H9 (cell line): ENCODE results near the gene DPH7. TPM values are rescaled to one million over a fixed set of nuclear protein-coding genes. Genes with fewer than 3 reads are reported as not detected.

Source experiments
- DNase-seq: peaks from one replicate; pipeline ENCODE4 v3.0.0-alpha.2; 2017
- H2AFZ ChIP-seq: one replicate; pipeline ENCODE4 v1.6.1; 2013; ENCODE audit warnings: mild to moderate bottlenecking, low read length, control low read depth, moderate library complexity
- H2AK5ac ChIP-seq: 2 replicates; pipeline ENCODE4 v1.6.1; 2013; ENCODE audit warnings: low read length, control low read depth, mixed read lengths; ENCODE audit not compliant: insufficient read length
- H2BK120ac ChIP-seq: one replicate; pipeline ENCODE4 v1.6.1; 2013; ENCODE audit warnings: low read depth, mild to moderate bottlenecking, low read length, control low read depth, inconsistent platforms; ENCODE audit not compliant: poor library complexity, severe bottlenecking
- H2BK12ac ChIP-seq: 2 replicates; pipeline ENCODE4 v1.6.1; 2013; ENCODE audit warnings: low read length, control low read depth, mixed read lengths, low read depth; ENCODE audit not compliant: insufficient read length
- H2BK15ac ChIP-seq: 2 replicates; pipeline ENCODE4 v1.6.1; 2013; ENCODE audit warnings: low read depth, low read length, control low read depth
- H2BK20ac ChIP-seq: one replicate; pipeline ENCODE4 v1.6.1; 2013; ENCODE audit warnings: low read depth, mild to moderate bottlenecking, low read length, control low read depth, inconsistent platforms; ENCODE audit not compliant: poor library complexity, severe bottlenecking
- H2BK5ac ChIP-seq: 2 replicates; pipeline ENCODE4 v1.6.1; 2013; ENCODE audit warnings: low read length, control low read depth, mixed read lengths; ENCODE audit not compliant: insufficient read length
- H3K14ac ChIP-seq: 2 replicates; pipeline ENCODE4 v1.6.1; 2013; ENCODE audit warnings: low read length, control low read depth; ENCODE audit not compliant: insufficient read depth
- H3K18ac ChIP-seq: 2 replicates; pipeline ENCODE4 v1.6.1; 2013; ENCODE audit warnings: low read depth, mild to moderate bottlenecking, mixed read lengths, low read length, control low read depth; ENCODE audit not compliant: insufficient read length
- H3K23ac ChIP-seq: 2 replicates; pipeline ENCODE4 v1.6.1; 2013; ENCODE audit warnings: low read length, control low read depth, mixed read lengths, low read depth; ENCODE audit not compliant: insufficient read length
- H3K23me2 ChIP-seq: 2 replicates; pipeline ENCODE4 v1.6.1; 2013; ENCODE audit warnings: low read depth, mild to moderate bottlenecking, mixed read lengths, low read length, control low read depth; ENCODE audit not compliant: insufficient read length, poor library complexity, severe bottlenecking
- H3K27ac ChIP-seq: 2 replicates; pipeline ENCODE4 v1.5.1; 2013; ENCODE audit warnings: low read length, control low read depth, mixed read lengths, low read depth; ENCODE audit not compliant: insufficient read length
- H3K27me3 ChIP-seq: 2 replicates; pipeline ENCODE4 v1.6.1; 2013; ENCODE audit warnings: low read length, control low read depth, inconsistent platforms; ENCODE audit not compliant: insufficient read depth
- H3K4ac ChIP-seq: 2 replicates; pipeline ENCODE4 v1.6.1; 2013; ENCODE audit warnings: low read depth, mild to moderate bottlenecking, control low read depth, inconsistent platforms, low read length, moderate library complexity
- H3K4me1 ChIP-seq: 2 replicates; pipeline ENCODE4 v1.6.1; 2013; ENCODE audit warnings: low read length, control low read depth, inconsistent platforms; ENCODE audit not compliant: insufficient read depth
- H3K4me2 ChIP-seq: 2 replicates; pipeline ENCODE4 v1.6.1; 2013; ENCODE audit warnings: low read length, control low read depth, mixed read lengths; ENCODE audit not compliant: insufficient read length, insufficient read depth
- H3K56ac ChIP-seq: 2 replicates; pipeline ENCODE4 v1.6.1; 2013; ENCODE audit warnings: low read depth, mild to moderate bottlenecking, mixed read lengths, low read length, control low read depth; ENCODE audit not compliant: insufficient read length
- H3K79me1 ChIP-seq: 2 replicates; pipeline ENCODE4 v1.6.1; 2013; ENCODE audit warnings: low read depth, mild to moderate bottlenecking, moderate library complexity, low read length, control low read depth, inconsistent platforms; ENCODE audit not compliant: insufficient read depth, poor library complexity, severe bottlenecking
- H3K79me2 ChIP-seq: 2 replicates; pipeline ENCODE4 v1.6.1; 2013; ENCODE audit warnings: low read length, control low read depth, inconsistent platforms; ENCODE audit not compliant: insufficient read depth
- H3K9ac ChIP-seq: 2 replicates; pipeline ENCODE4 v1.6.1; 2013; ENCODE audit warnings: low read length, control low read depth, mixed read lengths; ENCODE audit not compliant: insufficient read length; ENCODE audit errors: extremely low read depth
- H3K9me3 ChIP-seq: one replicate; pipeline ENCODE4 v1.6.1; 2013; ENCODE audit warnings: low read depth, low read length, inconsistent platforms; ENCODE audit not compliant: control insufficient read depth
- H3T11ph ChIP-seq: one replicate; pipeline ENCODE4 v1.6.1; 2013; ENCODE audit warnings: mild to moderate bottlenecking, low read length, control low read depth, inconsistent platforms
- H4K20me1 ChIP-seq: one replicate; pipeline ENCODE4 v1.6.1; 2013; ENCODE audit not compliant: control insufficient read depth, insufficient read length, insufficient read depth
- H4K5ac ChIP-seq: 2 replicates; pipeline ENCODE4 v1.6.1; 2013; ENCODE audit warnings: low read depth, mild to moderate bottlenecking, mixed read lengths, low read length, control low read depth; ENCODE audit not compliant: insufficient read length
- H4K8ac ChIP-seq: replicated peaks from 2 replicates; pipeline ENCODE4 v1.6.1; 2013; ENCODE audit warnings: low read length, control low read depth, mixed read lengths, low read depth; ENCODE audit not compliant: insufficient read length
- H4K91ac ChIP-seq: 2 replicates; pipeline ENCODE4 v1.6.1; 2013; ENCODE audit warnings: low read depth, mild to moderate bottlenecking, moderate library complexity, mixed read lengths, low read length, control low read depth; ENCODE audit not compliant: insufficient read length
- H3K27ac Mint-ChIP-seq, 3 experiments: 2 replicates in 2 of 3; 3 replicates in 1 of 3; pipeline ENCODE4 v1.8.0; 2020 to 2021; ENCODE audit warnings: mixed read lengths in 3 of 3, mild to moderate bottlenecking in 1 of 3, moderate library complexity in 1 of 3
- H3K27me3 Mint-ChIP-seq: 2 replicates; pipeline ENCODE4 v1.8.0; 2021; ENCODE audit warnings: low read depth, mild to moderate bottlenecking, moderate library complexity, mixed read lengths
- H3K36me3 Mint-ChIP-seq, 3 experiments: 2 replicates in 2 of 3; 3 replicates in 1 of 3; pipeline ENCODE4 v1.8.0; 2020 to 2021; ENCODE audit warnings: low read depth in 3 of 3, mixed read lengths in 3 of 3; ENCODE audit not compliant: insufficient read depth in 1 of 3
- H3K4me1 Mint-ChIP-seq, 2 experiments: 2 replicates each; pipeline ENCODE4 v1.8.0; 2020; ENCODE audit warnings: mixed read lengths in 2 of 2
- H3K4me3 Mint-ChIP-seq, 2 experiments: 2 replicates in 1 of 2; 3 replicates in 1 of 2; pipeline ENCODE4 v1.8.0; 2020 to 2021; ENCODE audit warnings: mild to moderate bottlenecking in 2 of 2, mixed read lengths in 2 of 2, moderate library complexity in 1 of 2
- H3K9me3 Mint-ChIP-seq, 2 experiments: 2 replicates in 1 of 2; 3 replicates in 1 of 2; pipeline ENCODE4 v1.8.0; 2020; ENCODE audit warnings: mild to moderate bottlenecking in 2 of 2, mixed read lengths in 2 of 2, moderate library complexity in 1 of 2
- WGBS: extraction: QIAGEN DNeasy Blood & Tissue Kit; methylation state at CpG from one replicate; pipeline ENCODE4 v1.1.7; 2013; ENCODE audit warnings: missing lambda C conversion rate, low lambda C conversion rate, mixed read lengths; ENCODE audit not compliant: insufficient read length; ENCODE audit errors: extremely low coverage; 5-methylcytosine and 5-hydroxymethylcytosine counted together
- total RNA-seq: library from RNA; stranded (reverse); gene quantifications from 2 replicates; pipeline ENCODE4 v1.2.1, GENCODE V29; 2021
- TF ChIP-seq, protein P1 (sequence below): fragments of 200-600 bp; sonication (generic); conservative IDR thresholded peaks from 3 replicates; pipeline ENCODE4 v1.8.0; 2021; ENCODE audit warnings: antibody characterized with exemption, mild to moderate bottlenecking

DPH7 gene
- total RNA-seq, 1 experiment from 2014 or later: 51.3 TPM

GRCh38 chr9:137615387-137615871, 36.7 kb upstream of the DPH7 start:
- Histone ChIP-seq H4K91ac (no peak overlapping the region), H3K9me3 (no peaks in the 10 kb centered on the region), H3K79me1 (no peaks in the 10 kb centered on the region), H4K20me1 (no peaks in the 10 kb centered on the region), H4K5ac (no peak overlapping the region), H3K4ac (no peak overlapping the region), H3K14ac (no peak overlapping the region), H3K27me3 (no peaks in the 10 kb centered on the region), H2BK5ac (no peak overlapping the region), H3K4me2 (no peak overlapping the region), H3K18ac (no peak overlapping the region), H2BK12ac (no peak overlapping the region), H2AFZ (no peak overlapping the region), H3K23me2 (peaks cover 5% of the 10 kb centered on the region), H3K23ac (no peak overlapping the region), H3T11ph (no peak overlapping the region), H4K8ac (no peak overlapping the region), H2BK20ac (no peak overlapping the region), H2BK15ac (no peak overlapping the region), H2AK5ac (no peak overlapping the region), H3K9ac (no peak overlapping the region), H2BK120ac (no peak overlapping the region), H3K79me2 (peaks cover 16% of the 10 kb centered on the region; the same call in 1 of the 2 replicates), H3K56ac (no peak overlapping the region), H3K4me1 (no peaks in the 10 kb centered on the region; the same call in 1 of the 2 replicates), H3K27ac (no peak overlapping the region)
- TF ChIP-seq, protein P1, sequence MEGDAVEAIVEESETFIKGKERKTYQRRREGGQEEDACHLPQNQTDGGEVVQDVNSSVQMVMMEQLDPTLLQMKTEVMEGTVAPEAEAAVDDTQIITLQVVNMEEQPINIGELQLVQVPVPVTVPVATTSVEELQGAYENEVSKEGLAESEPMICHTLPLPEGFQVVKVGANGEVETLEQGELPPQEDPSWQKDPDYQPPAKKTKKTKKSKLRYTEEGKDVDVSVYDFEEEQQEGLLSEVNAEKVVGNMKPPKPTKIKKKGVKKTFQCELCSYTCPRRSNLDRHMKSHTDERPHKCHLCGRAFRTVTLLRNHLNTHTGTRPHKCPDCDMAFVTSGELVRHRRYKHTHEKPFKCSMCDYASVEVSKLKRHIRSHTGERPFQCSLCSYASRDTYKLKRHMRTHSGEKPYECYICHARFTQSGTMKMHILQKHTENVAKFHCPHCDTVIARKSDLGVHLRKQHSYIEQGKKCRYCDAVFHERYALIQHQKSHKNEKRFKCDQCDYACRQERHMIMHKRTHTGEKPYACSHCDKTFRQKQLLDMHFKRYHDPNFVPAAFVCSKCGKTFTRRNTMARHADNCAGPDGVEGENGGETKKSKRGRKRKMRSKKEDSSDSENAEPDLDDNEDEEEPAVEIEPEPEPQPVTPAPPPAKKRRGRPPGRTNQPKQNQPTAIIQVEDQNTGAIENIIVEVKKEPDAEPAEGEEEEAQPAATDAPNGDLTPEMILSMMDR: no peak
- no peaks in the 10 kb centered on the region for H3K9me3 Mint-ChIP-seq
- no peak overlapping the region for H3K27ac Mint-ChIP-seq
- no peak for DNase-seq
- no peak overlapping the region for H3K4me3 Mint-ChIP-seq
- peaks cover 7 to 20% (median 16%) of the 10 kb centered on the region in 3 experiments; a peak in 6 of 7 replicates for H3K36me3 Mint-ChIP-seq
- no peaks in the 10 kb centered on the region for H3K27me3 Mint-ChIP-seq
- no CpG with 5 or more reads among the region's 19 CpGs for WGBS
- peaks cover 23 to 30% of the 10 kb centered on the region in 2 experiments for H3K4me1 Mint-ChIP-seq
